Smooth muscle cell of the brain vasculature (primary cell): Measurements from ENCODE around the gene NECTIN1.

Experiments used
- DNase-seq: peaks from one replicate; pipeline ENCODE4 v3.0.0-alpha.2; 2012; ENCODE audit warnings: low read depth, low spot score

The NECTIN1 gene

DNA sequence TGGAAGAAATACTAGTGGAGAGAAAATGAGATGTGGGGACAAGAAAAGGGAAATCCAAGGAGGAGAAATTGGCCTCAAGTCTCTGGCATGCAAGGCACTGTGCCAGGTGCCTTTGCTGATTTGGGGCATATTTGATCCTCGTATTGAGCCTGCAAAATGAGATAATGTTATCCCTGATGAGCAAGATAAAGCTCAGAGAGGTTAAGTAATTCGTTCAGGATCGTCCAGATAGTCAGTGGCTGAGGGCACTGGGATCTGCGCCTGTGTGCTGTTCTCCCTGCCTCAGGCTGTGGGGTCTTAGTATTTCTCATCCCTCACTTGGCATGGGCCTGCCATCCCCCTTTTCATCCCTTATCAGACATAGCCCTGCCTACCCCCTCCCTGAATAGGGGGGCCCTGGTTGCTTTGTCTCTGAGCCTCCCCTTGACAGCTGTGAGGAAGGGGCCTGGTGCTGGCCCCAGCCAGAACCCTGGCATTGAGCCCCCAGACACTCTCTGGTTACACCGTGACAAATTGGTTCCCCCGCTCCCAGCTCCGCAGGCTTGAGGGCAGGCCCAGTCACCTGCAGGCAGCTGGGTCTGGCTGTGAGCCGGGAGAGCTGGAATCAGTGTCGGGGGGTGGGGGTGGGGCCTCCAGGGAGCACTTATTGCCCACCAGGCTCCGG is 85.7 kb downstream of the NECTIN1 start:
- DNase-seq, result no peak

DNA sequence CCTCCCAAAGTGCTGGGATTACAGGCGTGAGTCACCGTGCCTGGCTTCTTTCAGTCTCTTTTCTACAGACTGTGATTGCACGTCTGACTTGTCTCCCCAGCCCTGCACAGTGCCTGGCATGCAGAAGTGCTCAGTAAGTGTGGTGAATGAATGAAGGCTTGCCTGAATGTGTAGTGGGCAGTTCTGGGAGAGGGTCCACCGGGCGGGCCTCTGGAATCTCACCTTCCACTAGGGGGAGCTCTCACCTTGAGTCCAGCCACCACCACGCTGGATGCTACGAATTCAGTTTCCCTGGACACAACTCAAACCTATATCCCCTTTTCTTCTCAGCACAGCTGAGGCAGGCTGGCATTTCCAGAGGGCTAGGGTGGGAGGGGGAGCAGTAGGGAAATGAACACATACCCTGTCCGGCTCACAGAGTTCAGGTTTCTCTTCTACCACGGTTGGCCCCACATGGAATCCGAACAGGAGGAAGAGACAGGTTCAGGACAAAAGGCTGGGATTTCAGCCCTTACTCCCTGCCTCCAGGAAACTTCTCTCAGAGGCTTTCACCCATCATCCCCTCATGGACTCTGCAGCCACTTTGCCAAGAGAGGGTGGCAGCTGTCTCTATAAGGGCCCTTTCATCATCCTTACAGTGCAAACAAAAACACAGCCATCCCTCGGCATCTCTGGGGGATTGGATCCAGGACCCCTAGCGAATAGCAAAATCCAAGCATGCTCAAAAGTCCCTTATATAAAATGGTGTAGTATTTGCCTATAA is 86.8 kb downstream of the NECTIN1 start:
- DNase-seq, result no peak

DNA sequence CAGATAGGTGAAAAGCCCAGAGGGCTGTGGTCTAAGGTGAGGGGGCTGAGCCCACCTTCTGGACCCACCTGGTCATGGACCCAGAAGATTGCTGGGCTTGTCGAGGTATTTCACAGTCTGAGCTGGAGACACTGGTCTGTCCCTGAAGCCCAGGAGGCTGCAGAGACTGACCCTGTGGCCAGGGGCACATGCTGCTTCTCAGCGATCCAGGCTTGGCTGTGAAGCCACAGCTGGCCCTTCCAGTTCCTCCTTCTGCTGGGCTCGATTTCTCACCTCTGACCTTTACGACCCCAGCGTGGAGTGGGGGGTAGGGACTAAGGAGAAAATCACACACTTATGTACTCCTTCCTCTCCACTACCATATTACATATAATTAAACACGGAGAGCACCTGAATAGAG is 88.5 kb downstream of the NECTIN1 start:
- no peak for DNase-seq

DNA sequence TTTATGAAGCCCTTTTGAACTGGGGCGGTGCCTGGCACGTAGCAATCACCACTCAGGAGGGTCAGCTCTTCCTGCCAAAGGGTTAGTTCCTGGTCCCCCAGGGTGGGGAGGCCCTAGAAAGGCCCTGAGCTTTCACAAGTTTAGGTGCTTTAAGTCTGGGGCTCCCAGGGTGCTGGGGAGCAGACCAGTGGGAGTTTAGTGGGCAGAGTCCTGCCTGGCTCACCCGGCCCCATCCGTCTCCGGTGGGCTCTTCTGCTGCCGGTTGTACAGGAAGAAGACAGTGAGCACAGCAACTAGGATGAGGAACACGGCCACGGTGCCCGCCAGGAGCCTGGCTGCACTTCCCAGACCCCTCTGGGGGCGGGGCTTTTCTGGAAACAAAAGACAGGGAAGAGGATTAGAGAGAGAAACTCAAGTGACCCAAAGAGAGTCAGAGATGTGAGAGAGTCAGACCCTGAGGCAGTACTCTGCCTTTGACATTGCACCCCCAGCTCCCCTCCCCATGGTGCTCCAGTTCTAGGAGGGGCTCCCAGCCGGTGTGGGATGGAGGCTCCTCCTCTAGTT is 89.3 kb downstream of the NECTIN1 start:
- no peak for DNase-seq

DNA sequence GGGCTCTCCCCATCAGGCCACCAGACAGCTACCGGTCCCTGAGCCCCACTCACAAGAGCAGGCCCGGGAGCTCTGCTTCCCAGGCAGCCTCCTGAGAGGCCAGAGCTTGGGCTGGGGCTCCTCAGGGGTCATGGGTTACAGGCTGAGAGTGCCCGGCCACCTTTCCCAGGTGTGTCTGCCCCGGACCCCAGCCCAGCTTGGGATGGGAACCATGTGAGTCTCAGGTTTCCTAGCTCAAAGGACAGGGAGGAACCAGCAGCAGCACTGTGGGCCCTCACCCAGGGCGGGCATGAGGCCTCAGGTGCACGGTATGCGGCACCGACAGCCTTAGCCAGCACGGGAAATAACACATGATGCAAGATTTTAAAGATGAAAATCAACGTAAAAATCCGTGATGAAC is 90.1 kb downstream of the NECTIN1 start:
- no peak for DNase-seq

DNA sequence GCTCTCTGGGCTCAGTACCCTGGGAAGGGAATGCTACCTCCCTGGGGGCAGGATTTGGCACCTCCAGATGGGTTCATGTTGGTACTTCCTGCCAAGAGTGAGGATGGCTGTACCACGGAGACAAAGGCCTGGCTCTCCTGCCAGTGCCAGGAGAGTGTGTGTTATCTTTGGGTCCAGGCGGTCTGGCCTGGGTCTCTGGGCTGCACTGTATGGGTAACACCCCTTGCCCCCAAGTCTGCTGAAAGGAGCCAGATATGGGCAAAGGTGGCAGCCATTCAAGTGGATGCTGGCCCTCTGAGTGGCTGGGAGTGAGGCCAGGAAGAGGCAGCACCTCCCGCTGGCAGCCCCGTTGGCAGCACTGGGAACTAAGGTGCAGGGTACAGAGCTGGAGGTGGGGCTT is 91.5 kb downstream of the NECTIN1 start:
- DNase-seq, result no peak

DNA sequence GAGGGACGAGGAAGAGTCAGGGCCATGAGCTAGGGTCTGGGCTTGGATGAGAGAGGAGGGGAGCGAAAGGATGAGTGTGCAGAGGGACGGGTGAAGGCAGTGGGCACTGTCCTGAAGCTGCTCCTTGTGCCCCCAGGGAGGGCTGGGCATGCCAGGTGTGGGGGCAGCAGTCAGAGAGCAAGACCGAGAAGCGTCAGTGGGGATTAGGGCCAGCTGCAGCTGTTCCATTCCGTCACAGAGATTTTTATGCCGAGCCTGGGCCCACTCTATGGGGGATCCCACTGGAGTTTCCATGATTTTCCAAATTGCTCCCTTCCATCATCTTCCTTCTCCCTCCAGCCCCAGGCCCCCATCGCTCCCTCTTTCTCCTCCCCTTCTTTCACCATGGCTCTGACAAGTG is 93.2 kb downstream of the NECTIN1 start:
- no peak for DNase-seq

DNA sequence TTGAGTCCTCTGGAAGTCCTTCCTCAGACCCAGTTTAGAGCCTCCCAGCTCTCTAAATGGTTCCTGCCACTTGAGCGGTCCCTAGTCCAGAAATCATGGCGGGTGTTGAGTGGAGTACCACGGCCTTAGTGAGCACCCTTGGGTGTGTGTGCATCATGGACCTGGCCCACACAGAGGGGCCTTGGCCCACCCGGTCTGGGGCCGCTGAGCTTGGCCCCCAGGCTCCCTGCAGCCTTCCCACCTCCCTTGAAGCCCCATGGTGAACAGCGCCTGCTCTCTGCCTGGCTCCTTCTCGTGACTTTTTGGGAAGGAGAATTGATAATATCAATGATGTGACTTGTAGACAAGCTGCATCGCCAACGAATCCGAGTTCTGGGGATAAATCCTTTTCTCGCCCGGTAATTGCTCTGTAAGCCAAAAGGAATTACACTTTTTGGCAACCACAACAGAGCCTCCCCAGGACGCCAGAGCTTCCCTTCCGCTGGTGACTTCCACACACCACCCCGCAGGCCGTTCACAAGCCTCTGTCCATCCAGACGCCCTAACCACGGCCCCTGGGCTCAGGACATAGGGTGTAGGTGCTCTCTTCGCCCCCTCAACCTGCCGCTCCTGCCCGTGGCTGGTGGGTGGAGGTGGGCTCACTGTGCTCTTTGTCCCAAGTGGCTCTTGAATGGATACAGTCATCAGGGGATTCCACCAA is 93.8 kb downstream of the NECTIN1 start:
- no peak for DNase-seq

DNA sequence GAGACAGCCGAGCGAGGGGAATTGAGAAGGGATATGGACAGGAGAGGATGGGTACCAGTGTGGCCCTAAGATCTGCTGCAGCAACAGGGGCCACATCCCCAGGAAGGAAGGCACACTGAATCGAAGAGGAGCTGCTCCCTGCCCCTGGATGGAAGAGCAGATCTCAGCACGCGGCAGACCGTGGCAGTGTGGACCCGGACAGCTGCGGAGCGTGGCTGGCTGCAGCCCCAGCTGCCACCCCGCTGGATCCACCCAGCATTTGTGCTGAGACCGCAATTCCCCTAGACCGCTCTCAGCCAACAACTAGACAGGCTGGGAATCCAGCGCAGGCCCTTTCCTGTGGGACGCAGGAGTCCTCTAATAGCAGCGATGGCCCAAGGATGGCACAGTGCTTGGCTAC is 94.7 kb downstream of the NECTIN1 start:
- no peak for DNase-seq

DNA sequence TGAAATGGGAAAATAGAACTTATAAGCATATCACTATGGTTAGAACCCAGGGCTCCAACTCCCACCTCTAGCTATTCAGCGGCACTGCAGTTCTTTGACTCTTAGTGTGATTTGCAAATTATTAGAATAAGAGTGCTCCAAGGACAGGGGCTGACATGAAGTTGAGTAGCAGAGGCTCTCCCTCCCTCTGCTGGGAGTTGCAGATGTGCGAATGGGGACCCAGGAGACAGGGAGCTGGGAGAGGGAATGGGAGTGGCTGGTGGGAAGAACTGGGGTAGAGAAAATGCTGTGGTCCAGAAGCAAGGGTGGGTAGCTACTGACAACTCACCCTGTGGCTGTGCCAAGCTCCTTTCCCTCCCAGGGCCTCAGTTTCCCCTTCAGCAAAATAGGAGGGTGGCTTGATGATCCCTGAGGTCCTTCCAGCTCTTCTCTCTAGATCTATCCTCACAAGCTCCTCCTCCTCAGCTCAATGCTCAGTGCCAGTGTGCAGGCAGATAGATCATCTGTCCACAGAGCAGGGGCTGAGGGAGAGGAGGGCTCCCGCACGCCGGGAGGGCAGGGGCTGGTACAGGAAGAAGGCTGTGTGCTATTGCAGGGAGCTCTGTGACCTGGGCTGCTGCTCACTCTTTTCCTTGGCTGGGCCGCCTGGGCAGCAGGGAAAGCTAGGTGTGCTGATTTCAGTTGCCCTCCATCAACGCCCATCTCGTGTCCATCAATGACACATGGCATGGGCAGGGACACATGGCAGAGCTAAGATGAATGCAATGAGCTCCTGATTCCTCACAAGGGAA is 99.0 kb downstream of the NECTIN1 start:
- DNase-seq, result no peak

DNA sequence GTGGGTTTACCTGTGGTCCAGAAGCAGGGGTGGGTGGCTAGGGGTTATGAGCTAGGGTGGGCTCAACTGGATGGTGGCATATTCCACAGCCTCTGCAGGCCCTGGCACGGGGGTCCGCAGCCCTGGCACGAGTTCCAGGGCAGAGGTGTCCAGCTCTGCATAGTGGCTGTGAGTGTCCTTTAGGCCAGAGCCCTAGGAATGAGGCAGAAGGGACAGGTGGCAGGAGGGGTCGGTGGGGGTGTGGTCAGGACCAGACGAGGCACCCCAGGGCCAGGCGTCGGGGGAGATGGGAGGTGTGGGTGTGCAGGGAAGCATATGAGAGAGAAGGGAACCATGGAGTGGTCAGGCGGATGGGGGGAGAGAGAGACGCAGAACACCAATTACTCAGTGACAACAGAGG is 99.9 kb downstream of the NECTIN1 start:
- no peak for DNase-seq

DNA sequence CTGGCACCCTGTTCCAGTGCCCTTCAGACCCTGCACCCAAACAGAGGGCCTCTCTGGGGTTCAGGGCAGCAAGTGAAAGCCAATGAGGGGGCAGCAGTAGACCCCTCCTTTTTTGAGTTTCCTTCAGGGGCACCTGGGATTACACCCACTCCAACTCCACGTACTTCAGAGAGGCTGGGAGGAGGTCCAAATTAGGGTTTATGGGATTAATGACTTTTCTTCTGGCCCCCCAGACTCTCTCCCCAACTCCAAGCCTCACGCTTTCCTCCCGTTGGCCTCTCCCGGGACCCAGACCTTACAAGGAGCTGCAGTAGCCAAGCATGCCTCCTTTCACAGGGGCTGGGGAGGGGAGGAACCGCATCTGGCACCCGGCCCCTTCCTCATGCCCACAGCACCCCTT is 101.7 kb downstream of the NECTIN1 start:
- no peak for DNase-seq

DNA sequence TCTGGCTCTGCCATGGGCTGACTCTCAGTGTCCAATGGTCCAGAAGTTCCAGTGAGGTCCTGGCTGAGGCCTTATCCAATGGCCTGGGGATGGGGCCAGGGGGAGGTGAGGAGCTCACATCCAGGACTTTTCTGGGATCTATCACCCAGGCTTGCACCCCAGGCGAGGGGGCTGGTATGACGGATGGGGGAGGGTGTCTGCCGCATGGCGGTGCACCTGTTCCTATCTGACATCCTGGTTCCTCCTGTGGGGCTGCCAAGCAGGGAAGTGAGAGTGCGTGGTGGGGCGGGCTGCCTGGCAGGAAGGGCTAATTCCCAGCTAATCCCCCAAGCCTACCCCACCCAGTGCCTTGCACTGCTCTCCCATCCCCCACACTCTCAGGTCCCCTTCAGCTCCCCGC is 102.1 kb downstream of the NECTIN1 start:
- no peak for DNase-seq

DNA sequence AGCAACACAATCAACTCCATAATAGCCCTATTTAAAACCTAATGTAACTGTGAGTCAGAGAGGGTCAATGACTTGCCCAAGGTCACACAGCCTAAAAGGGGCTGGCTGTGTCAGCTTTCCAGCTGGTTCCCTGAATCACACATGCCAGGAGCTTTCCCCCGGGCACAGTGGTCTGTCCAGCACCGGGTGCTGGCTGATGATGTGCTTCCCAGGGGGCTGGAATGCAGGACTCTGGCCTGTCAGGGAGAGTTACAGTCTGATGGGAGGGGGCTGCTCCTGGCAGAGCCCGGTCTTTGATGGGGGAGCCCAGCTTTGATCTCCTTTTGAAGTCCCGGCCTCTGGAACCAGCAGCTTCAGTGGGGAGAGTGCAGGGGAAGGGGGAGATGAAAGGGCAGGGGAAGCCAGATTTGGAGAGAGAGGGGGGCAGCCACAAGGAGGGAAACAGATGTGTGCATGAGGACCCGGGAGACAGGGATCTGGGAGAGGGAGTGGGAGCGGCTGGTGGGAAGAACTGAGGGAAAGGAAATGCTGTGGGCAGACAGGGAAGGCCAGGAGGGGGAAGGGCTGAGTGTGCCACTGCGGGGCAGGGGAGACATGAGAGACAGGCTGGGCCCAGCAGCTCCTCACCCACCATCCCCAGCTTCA is 102.7 kb downstream of the NECTIN1 start:
- no peak for DNase-seq

DNA sequence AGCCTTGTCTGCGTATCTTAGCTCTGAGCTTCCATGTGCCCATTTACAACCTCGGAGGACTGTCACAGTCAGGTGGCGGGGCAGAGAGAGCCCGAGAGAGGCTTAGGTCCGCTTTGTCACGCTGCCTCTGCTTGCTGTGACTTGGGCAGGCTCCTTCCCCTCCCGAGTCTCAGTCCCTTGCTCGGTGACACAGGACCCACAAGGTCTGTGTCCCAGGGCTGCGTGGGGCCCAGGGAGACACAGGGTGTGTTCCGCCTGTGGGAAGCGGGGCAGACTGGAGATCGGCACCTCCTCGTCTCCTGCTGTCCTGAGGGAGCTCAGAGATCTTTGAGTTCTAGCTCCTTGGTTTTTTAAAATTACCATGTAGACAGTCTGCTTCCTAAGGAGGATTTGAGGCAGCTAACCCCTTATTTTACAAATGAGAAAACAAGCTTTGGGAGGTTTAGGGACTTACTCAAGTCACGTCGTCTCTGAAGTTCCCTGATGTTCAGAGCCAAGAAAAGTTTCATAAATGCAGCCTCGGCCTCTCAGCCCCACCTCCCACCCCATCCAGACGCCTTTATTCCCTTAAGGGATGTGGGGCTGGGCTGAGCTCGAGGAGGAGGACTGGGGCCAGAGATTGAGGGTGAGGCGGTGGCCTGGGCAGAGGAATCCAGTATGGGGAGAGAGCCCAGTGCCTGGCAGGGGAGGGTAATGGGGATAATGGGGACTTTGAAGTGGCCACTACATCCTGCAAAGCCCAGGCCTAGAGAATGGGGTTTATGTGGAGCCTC is 103.6 kb downstream of the NECTIN1 start:
- no peak for DNase-seq

DNA sequence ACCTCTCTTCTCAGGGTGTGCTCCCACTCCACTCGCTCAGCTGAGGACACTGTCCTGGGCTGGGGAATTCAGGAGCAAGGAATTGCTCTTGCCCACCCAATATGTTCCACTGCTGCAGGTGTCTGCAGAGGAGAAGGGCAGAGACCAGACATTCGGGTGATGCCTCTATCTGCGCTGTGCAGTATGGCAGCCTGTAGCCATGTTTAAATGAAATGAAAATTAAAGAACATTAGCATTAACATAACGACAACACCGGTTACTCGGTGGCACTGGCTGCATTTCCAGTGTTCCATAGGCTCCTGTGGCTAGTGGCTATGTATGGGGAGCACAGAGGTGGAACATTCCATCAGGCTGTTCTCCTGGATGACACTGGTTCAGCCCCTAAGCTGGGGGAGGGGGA is 104.4 kb downstream of the NECTIN1 start:
- DNase-seq, result no peak

DNA sequence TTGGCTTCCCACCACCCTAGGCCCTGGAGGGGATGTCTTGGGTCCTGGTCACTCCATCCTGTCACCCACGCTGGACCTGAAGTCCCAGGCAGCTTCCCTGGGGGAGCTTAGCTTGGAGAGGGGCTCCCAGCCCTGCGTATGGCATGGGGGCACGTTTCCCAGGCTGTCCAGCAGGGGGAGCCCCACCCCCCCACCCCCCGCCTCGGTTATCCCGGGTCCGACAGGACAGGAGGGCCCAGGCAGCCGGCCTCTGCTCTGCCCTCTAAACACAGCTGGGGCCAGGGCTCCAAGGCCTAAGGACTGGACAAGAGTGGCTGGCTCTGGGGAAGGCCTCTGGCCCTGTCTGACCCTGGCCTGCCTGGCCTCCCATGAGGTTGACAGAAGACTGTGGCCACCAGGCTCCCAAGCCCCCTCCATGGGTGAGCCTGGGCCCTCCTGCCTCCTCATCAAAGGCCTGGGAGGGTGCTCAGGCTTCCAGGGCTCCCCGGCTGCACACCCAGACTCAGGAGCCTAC is 104.8 kb downstream of the NECTIN1 start:
- DNase-seq, result no peak

DNA sequence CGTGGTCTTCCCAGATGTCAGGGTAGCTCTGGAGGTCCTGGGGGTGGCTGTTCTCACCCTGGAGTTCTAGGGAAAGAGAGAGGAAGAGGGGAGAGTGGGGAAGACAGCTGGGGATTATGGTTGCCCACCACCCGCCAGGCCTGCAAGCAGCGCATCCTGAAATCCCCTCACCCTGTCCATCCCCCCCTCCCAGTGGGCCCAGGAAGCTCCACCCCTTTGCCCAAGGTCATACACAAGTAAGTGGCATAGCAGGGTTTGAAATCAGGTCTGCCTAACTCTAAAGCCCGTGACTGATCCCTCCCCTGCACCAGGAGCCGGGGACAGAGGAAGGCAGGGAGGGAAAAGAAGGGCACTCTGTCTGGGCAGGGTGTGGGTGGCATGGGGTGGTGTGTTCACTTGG is 105.3 kb downstream of the NECTIN1 start:
- no peak for DNase-seq

DNA sequence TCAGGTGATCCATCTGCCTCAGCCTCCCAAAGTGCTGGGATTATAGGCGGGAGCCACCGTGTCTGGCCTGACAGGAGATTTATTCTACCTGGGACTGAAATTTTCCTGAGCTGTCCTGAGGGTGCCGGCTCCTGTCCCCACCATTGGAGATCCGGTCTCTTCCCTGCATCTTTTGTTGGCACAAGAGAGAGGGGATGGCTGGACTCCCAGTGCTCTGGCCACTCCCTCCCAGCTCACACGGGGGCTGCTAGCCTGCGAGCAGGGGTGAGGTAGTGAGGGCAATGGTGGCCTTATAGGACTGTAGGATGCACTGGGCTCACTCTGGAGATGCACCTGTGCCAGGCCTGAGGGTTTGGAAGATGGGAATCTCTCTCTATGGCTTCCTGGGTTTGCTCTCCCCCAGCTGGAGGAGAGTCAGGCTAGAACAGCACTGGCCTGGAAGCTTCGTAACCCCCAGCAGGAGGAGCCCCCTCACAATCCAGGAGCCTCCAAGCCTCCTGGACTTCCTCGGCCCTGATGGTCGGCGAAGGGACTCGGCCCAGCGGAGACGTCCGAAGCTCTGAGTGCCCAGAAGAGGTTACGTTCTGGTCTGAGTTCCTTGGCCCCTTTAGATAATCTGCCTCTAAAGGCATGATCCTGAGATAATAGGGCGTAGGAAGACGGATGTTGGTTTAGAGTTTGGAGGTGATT is 106.4 kb downstream of the NECTIN1 start:
- DNase-seq, result no peak

DNA sequence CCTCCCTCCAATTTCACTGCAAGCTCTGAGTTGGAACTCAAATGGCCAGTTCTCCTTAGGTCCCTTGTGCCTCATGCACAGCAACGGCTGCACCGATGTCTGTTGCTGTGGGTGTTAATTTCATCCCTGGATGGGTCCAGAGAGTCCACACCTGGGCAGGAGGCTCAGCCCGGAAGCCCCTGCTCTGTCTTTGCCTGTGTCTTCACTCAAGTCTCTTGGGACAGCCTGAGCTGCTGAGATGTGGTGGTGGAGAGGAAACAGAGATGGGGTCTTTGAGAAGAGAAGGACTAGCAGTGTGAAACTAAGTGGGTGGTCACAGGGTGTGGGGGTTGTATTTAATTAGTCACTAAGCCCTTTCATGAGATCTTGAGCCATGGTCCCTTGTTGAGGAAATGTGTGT is 109.3 kb downstream of the NECTIN1 start:
- no peak for DNase-seq
